Endothelial cell of umbilical vein (primary cell): ENCODE results near the gene AK5. TPM values are rescaled to one million over a fixed set of nuclear protein-coding genes. Genes with fewer than 3 reads are reported as not detected.

ENCODE experiments used
- BruUV-seq: library from RNA; stranded (reverse); fragments of 400-500 nt; replicated peaks from 2 replicates; lab custom pipeline; 2021; lab: Mats Ljungman, UMichigan
- CTCF ChIA-PET: fragments of 300-600, 350-600 bp; sonication (Branson Sonifier 250); formaldehyde crosslinking; loops from one replicate; lab custom pipeline; 2021; ENCODE audit warnings: antibody characterized with exemption, inconsistent platforms; lab: Charles Lee
- POLR2A ChIA-PET: fragments of 300-600, 350-600 bp; sonication (Branson Sonifier 250); formaldehyde crosslinking; loops from one replicate; lab custom pipeline; 2021; ENCODE audit warnings: antibody characterized with exemption, inconsistent platforms; lab: Charles Lee
- DNase-seq: peaks from one replicate; pipeline ENCODE4 v3.0.0-alpha.2; 2011; ENCODE audit warnings: low read depth, low spot score
- FAIRE-seq: peaks from 2 replicates; lab custom pipeline; 2011; peaks lifted over from hg19 to GRCh38; lab: Jason Lieb, UNC
- H2AFZ ChIP-seq: 2 replicates; pipeline ENCODE4 v1.6.0; 2012; ENCODE audit warnings: low read depth, low read length, control low read depth, inconsistent platforms
- H3K27ac ChIP-seq: 2 replicates; pipeline ENCODE4 v1.5.1; 2011; ENCODE audit warnings: low read depth, mild to moderate bottlenecking, control low read depth, low read length, moderate library complexity; ENCODE audit not compliant: insufficient read depth
- H3K27me3 ChIP-seq, 2 experiments: 2 replicates each; pipeline versions ENCODE4 v1.6.0 to v1.6.1; 2011; ENCODE audit warnings: low read length in 2 of 2, mixed read lengths in 1 of 2; ENCODE audit not compliant: control insufficient read depth in 2 of 2, insufficient read depth in 2 of 2
- H3K36me3 ChIP-seq, 2 experiments: 2 replicates in 1 of 2; 3 replicates in 1 of 2; pipeline ENCODE4 v1.5.1; 2011; ENCODE audit warnings: low read length in 2 of 2, mild to moderate bottlenecking in 1 of 2, moderate library complexity in 1 of 2; ENCODE audit not compliant: control insufficient read depth in 2 of 2, insufficient read depth in 2 of 2; ENCODE audit errors: extremely low read depth in 1 of 2
- H3K4me1 ChIP-seq: 3 replicates; pipeline ENCODE4 v1.5.1; 2011; ENCODE audit warnings: mild to moderate bottlenecking, low read length; ENCODE audit not compliant: control insufficient read depth, insufficient read depth; ENCODE audit errors: extremely low read depth
- H3K4me2 ChIP-seq: 2 replicates; pipeline ENCODE4 v1.6.1; 2011; ENCODE audit warnings: low read length, control low read depth, mixed read lengths; ENCODE audit not compliant: insufficient read depth
- H3K4me3 ChIP-seq, 3 experiments: fragments of 200-600 bp in 1 of 3; sonication (generic), shearing (Covaris generic) in 1 of 3; replicated peaks in 1 of 3; 2 replicates each; pipeline ENCODE4 v1.5.1; 2011 to 2016; ENCODE audit warnings: control low read depth in 3 of 3, low read length in 3 of 3, mild to moderate bottlenecking in 2 of 3, inconsistent platforms in 1 of 3, low read depth in 1 of 3, moderate library complexity in 1 of 3; ENCODE audit not compliant: insufficient read depth in 1 of 3
- H3K79me2 ChIP-seq: 2 replicates; pipeline ENCODE4 v1.6.0; 2012; ENCODE audit warnings: low read length, inconsistent platforms; ENCODE audit not compliant: control insufficient read depth, insufficient read depth
- H3K9ac ChIP-seq: replicated peaks from 2 replicates; pipeline ENCODE3; 2011; ENCODE audit warnings: low read length, control low read depth; ENCODE audit not compliant: insufficient read depth; ENCODE audit errors: extremely low read depth
- H3K9me1 ChIP-seq: replicated peaks from 3 replicates; pipeline ENCODE4 v1.6.0; 2011; ENCODE audit warnings: mild to moderate bottlenecking, low read length; ENCODE audit not compliant: control insufficient read depth, insufficient read depth; ENCODE audit errors: extremely low read depth
- H3K9me3 ChIP-seq: replicated peaks from 2 replicates; pipeline ENCODE4 v1.5.1; 2012; ENCODE audit warnings: low read length, inconsistent platforms; ENCODE audit not compliant: control insufficient read depth, insufficient read depth
- H4K20me1 ChIP-seq: replicated peaks from 2 replicates; pipeline ENCODE3; 2011; ENCODE audit warnings: mild to moderate bottlenecking, low read length; ENCODE audit not compliant: control insufficient read depth, insufficient read depth; ENCODE audit errors: extremely low read depth
- EZH2 ChIP-seq: IDR thresholded peaks from 2 replicates; pipeline ENCODE4 v1.6.1; 2012; ENCODE audit warnings: borderline replicate concordance, low read depth, mild to moderate bottlenecking, moderate library complexity, low read length, inconsistent platforms; ENCODE audit not compliant: severe bottlenecking
- FOS ChIP-seq: IDR thresholded peaks from 2 replicates; pipeline ENCODE4 v1.6.1; 2011; ENCODE audit warnings: mild to moderate bottlenecking, low read length, moderate library complexity, borderline replicate concordance; ENCODE audit not compliant: insufficient read depth
- GATA2 ChIP-seq: IDR thresholded peaks from 2 replicates; pipeline ENCODE4 v1.7.0; 2011; ENCODE audit warnings: low read depth, mild to moderate bottlenecking, moderate library complexity, mixed read lengths, low read length; ENCODE audit not compliant: insufficient read length, insufficient read depth
- JUN ChIP-seq: IDR thresholded peaks from 2 replicates; pipeline ENCODE4 v1.6.1; 2011; ENCODE audit warnings: borderline replicate concordance, low read depth; ENCODE audit not compliant: insufficient read length, insufficient read depth
- MYC ChIP-seq: IDR thresholded peaks from one replicate; pipeline ENCODE4 v1.6.1; 2011; ENCODE audit warnings: mild to moderate bottlenecking, low read depth, low read length
- POLR2A ChIP-seq: IDR thresholded peaks from 2 replicates; pipeline ENCODE4 v1.6.1; 2012; ENCODE audit warnings: low read depth, mild to moderate bottlenecking, control low read depth, low read length
- POLR2AphosphoS5 ChIP-seq: IDR thresholded peaks from 2 replicates; pipeline ENCODE4 v1.6.1; 2012; ENCODE audit warnings: low read depth, mild to moderate bottlenecking, control low read depth, low read length, moderate library complexity; ENCODE audit not compliant: insufficient read depth
- dilution Hi-C: fragments of 300-500 bp; cut with MboI; formaldehyde crosslinking; loops from one replicate; pipeline ENCODE4 v1.15.0; 2019; ENCODE audit warnings: low sequenced_read_pairs; ENCODE audit not compliant: extremely low pct_ligation_motif_present
- intact Hi-C: fragments of 100-400 bp; cut with micrococcal nuclease; formaldehyde crosslinking; loops from one replicate; pipeline ENCODE4 v1.10.0; 2022
- polyA plus RNA-seq, 4 experiments: library from polyadenylated mRNA; depleted of rRNA in 3 of 4; stranded (reverse) in 3 of 4; unstranded in 1 of 4; fragments of >200 nt; gene quantifications; 2 replicates each; pipeline versions ENCODE4 v1.2.1 to v1.2.3, GENCODE V29; 2011 to 2012; ENCODE audit warnings: missing spikeins in 1 of 4
- total RNA-seq: library from RNA; stranded (reverse); gene quantifications from 2 replicates; pipeline ENCODE4 v1.2.3, GENCODE V29; 2021
- TF ChIP-seq, protein P1 (sequence below), 2 donors: IDR thresholded peaks; 1 replicate in 1 of 2; 2 replicates in 1 of 2; pipeline ENCODE4 v1.5.1; 2011; ENCODE audit warnings: low read length in 2 of 2, mild to moderate bottlenecking in 2 of 2, moderate library complexity in 2 of 2, control low read depth in 1 of 2, inconsistent platforms in 1 of 2, low read depth in 1 of 2; ENCODE audit not compliant: insufficient read depth in 1 of 2; ENCODE audit errors: extremely low read depth in 1 of 2
- TF ChIP-seq, protein P2 (sequence below): IDR thresholded peaks from 2 replicates; pipeline ENCODE4 v1.6.1; 2011; ENCODE audit not compliant: insufficient read depth, insufficient read length

Gene AK5
- total and polyA plus RNA-seq, 2 donors (not counting 3 experiments of a cell fraction or from before 2014, with no cell fraction given) = 5.0 to 7.5 TPM

GRCh38 chr1:77447669-77448068, 165.8 kb downstream of the AK5 start:
- Histone ChIP-seq H3K9me1 (no peaks in the 10 kb centered on the region), H3K79me2 (no peaks in the 10 kb centered on the region), H3K9me3 (no peaks in the 10 kb centered on the region), H3K27ac (no peak overlapping the region), H4K20me1 (no peaks in the 10 kb centered on the region), H3K9ac (no peak overlapping the region), H3K4me1 (no peaks in the 10 kb centered on the region), H2AFZ (no peak overlapping the region), H3K36me3 (no peaks in the 10 kb centered on the region), H3K4me2 (no peak overlapping the region), H3K4me3 (no peak overlapping the region), H3K27me3 (no peaks in the 10 kb centered on the region)
- no peak for FAIRE-seq
- ChIA-PET CTCF (interaction anchor here (1.1 kb wide), 1 partner anchor 12 kb away, joined by 3 read pairs; no protein-coding TSS in a partner anchor), POLR2A (no interaction called here)
- TF ChIP-seq GATA2 = no peak
- TF ChIP-seq, protein P1, sequence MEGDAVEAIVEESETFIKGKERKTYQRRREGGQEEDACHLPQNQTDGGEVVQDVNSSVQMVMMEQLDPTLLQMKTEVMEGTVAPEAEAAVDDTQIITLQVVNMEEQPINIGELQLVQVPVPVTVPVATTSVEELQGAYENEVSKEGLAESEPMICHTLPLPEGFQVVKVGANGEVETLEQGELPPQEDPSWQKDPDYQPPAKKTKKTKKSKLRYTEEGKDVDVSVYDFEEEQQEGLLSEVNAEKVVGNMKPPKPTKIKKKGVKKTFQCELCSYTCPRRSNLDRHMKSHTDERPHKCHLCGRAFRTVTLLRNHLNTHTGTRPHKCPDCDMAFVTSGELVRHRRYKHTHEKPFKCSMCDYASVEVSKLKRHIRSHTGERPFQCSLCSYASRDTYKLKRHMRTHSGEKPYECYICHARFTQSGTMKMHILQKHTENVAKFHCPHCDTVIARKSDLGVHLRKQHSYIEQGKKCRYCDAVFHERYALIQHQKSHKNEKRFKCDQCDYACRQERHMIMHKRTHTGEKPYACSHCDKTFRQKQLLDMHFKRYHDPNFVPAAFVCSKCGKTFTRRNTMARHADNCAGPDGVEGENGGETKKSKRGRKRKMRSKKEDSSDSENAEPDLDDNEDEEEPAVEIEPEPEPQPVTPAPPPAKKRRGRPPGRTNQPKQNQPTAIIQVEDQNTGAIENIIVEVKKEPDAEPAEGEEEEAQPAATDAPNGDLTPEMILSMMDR (IDR thresholded peaks at IDR 0.05; ENCODE audit: extremely low read depth in 1 of 2, insufficient read depth in 1 of 2, low read depth in 1 of 2, low read length in 2 of 2) = no peak
- no peak for TF ChIP-seq FOS
- TF ChIP-seq MYC = no peak
- no peak for TF ChIP-seq JUN
- no peak for TF ChIP-seq POLR2A
- no peak for TF ChIP-seq EZH2
- no peak for TF ChIP-seq POLR2AphosphoS5
- TF ChIP-seq, protein P2, sequence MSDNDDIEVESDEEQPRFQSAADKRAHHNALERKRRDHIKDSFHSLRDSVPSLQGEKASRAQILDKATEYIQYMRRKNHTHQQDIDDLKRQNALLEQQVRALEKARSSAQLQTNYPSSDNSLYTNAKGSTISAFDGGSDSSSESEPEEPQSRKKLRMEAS = no peak
- intact Hi-C loops (no loop called here), dilution Hi-C loops (no loop called here)
- DNase-seq = no peak
- no TSS peak for BruUV-seq
